Naive thymus-derived CD8-positive, alpha-beta T cell (primary cell): Measurements from ENCODE around the gene NELFB. TPM values are rescaled to one million over a fixed set of nuclear protein-coding genes. Genes with fewer than 3 reads are reported as not detected.
"Not testable (repeated sequence)": the region's sequence is repeated elsewhere in the genome, so short reads cannot be mapped to it uniquely, and the experiment has no call there.

Source experiments
- ATAC-seq, 2 donors: fragments of 150-1000 bp; cut with Tn5 transposase in 1 of 2; sonication (Bioruptor Pico), chemical (Tn5 transposase) in 1 of 2; 1 replicate in 1 of 2; 2 replicates in 1 of 2; pipeline ENCODE4 v1.10.0; 2021; ENCODE audit warnings: mild to moderate bottlenecking in 2 of 2, moderate library complexity in 2 of 2
- POLR2A ChIA-PET: fragments of 350-600 bp; sonication (Branson Sonifier 250); formaldehyde crosslinking; loops from one replicate; lab custom pipeline; 2021; ENCODE audit warnings: antibody characterized with exemption; lab: Charles Lee
- DNase-seq, 10 donors: peaks; one replicate each; pipeline versions ENCODE4 v3.0.0 to v3.0.0-alpha.2; 2020 to 2022
- H3K27ac Mint-ChIP-seq, 10 donors: one replicate each; pipeline ENCODE4 v1.8.0; 2020 to 2022; ENCODE audit warnings: mild to moderate bottlenecking in 10 of 10, mixed read lengths in 10 of 10, moderate library complexity in 4 of 10, inconsistent platforms in 1 of 10
- H3K27me3 Mint-ChIP-seq, 5 donors: one replicate each; pipeline ENCODE4 v1.8.0; 2021 to 2022; ENCODE audit warnings: mixed read lengths in 5 of 5
- H3K36me3 Mint-ChIP-seq, 3 donors: one replicate each; pipeline ENCODE4 v1.8.0; 2020 to 2022; ENCODE audit warnings: mixed read lengths in 3 of 3, mild to moderate bottlenecking in 2 of 3, inconsistent platforms in 1 of 3
- H3K4me1 Mint-ChIP-seq, 4 donors: one replicate each; pipeline ENCODE4 v1.8.0; 2021 to 2022; ENCODE audit warnings: mixed read lengths in 4 of 4
- H3K4me3 Mint-ChIP-seq, 10 donors: one replicate each; pipeline ENCODE4 v1.8.0; 2020 to 2022; ENCODE audit warnings: mild to moderate bottlenecking in 10 of 10, mixed read lengths in 10 of 10, moderate library complexity in 6 of 10, inconsistent platforms in 1 of 10
- H3K9me3 Mint-ChIP-seq, 9 donors: one replicate each; pipeline ENCODE4 v1.8.0; 2020 to 2022; ENCODE audit warnings: mixed read lengths in 9 of 9, mild to moderate bottlenecking in 3 of 9, inconsistent platforms in 1 of 9, moderate library complexity in 1 of 9
- polyA plus RNA-seq, 3 donors: library from polyadenylated mRNA; unstranded; fragments of 300-500 nt; fragmentation: Illumina TruSeq; gene quantifications; one replicate each; pipeline ENCODE4 v1.2.3, GENCODE V29; 2021
- total RNA-seq, 8 experiments: library from RNA in 2 of 8; stranded (reverse) in 2 of 8; gene quantifications; one replicate each; pipeline ENCODE4 v1.2.3 and lab custom pipeline; 2021 to 2026

Gene NELFB
- total and polyA plus RNA-seq, 5 experiments from 2014 or later = 20.4 to 45.9 (median 29.7) TPM

- DNase-seq = no peak
- Mint-ChIP-seq H3K27me3 (peaks cover 2 to 24% (median 3%) of the 10 kb centered on the region in 5 donors), H3K9me3 (no peaks in the 10 kb centered on the region), H3K4me1 (peaks cover 5 to 13% (median 9%) of the 10 kb centered on the region in 4 donors), H3K36me3 (peaks cover 0 to 2% (median 1%) of the 10 kb centered on the region in 3 donors), H3K27ac (no peak overlapping the region), H3K4me3 (no peak overlapping the region)
- no peak for ATAC-seq
- POLR2A ChIA-PET = no interaction called here
Observed at GRCh38 chr9:137232510-137232909, 22.6 kb upstream of the NELFB start.

- Mint-ChIP-seq H3K27me3 (peaks cover 0 to 18% (median 0%) of the 10 kb centered on the region in 5 donors), H3K27ac (no peak overlapping the region), H3K36me3 (no peaks in the 10 kb centered on the region), H3K4me1 (peaks cover 5 to 13% (median 7%) of the 10 kb centered on the region in 4 donors), H3K4me3 (no peak overlapping the region), H3K9me3 (no peaks in the 10 kb centered on the region)
- POLR2A ChIA-PET = no interaction called here
- no peak for ATAC-seq
- DNase-seq = no peak
Observed at GRCh38 chr9:137233143-137233980, 21.8 kb upstream of the NELFB start.

- POLR2A ChIA-PET = interaction anchor here (1.4 kb wide), 1 partner anchor 21 kb away, joined by 5 read pairs; the partner anchor contains the start of gene NELFB
- Mint-ChIP-seq H3K36me3 (no peaks in the 10 kb centered on the region), H3K27ac (no peak overlapping the region), H3K27me3 (peaks cover 0 to 18% (median 0%) of the 10 kb centered on the region in 5 donors), H3K9me3 (no peaks in the 10 kb centered on the region), H3K4me1 (peaks cover 5 to 19% (median 12%) of the 10 kb centered on the region in 4 donors), H3K4me3 (no peak overlapping the region)
- no peak for DNase-seq
- ATAC-seq = no peak
Observed at GRCh38 chr9:137234055-137234697, 21.0 kb upstream of the NELFB start.

DNA sequence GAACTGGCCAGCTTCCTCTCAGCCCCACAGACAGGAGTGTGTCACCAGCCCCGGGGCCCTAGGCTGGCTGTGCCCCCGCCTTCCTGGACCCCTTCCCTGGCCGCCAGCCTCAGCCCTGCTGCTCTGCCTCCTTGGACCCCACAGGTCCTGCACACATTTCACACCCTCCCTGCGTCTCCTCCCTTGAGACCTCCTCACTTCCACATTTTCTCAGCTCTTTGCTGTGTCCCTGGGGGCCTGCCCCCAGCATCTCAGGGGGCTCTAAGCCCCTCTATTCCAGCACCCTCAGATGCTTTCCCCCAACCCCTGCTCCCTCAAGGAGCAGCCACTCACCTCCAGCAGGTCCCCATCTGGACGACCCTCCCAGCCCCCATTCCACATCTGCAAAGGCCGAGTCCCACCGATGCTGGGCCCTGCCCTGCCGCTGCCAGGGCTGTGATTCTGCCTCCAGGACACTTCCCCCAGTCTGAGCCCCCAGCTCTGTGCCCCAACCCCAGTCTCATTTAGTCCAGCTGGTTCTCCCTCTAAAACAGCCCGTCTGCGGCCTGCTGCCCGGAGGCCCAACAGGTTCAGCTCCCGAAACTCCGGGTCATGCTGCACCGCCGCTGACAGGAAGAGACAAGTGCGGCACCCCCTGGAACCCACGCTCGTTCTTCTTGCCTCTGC, 20.2 kb upstream of the NELFB start:
- Mint-ChIP-seq H3K4me3 (peak overlapping the region in 1 of 10 donors; percentile 29), H3K27ac (peak overlapping the region in 1 of 10 donors; percentile 11), H3K9me3 (no peaks in the 10 kb centered on the region), H3K27me3 (peaks cover 0 to 18% (median 0%) of the 10 kb centered on the region in 5 donors), H3K4me1 (peaks cover 5 to 26% (median 14%) of the 10 kb centered on the region in 4 donors), H3K36me3 (no peaks in the 10 kb centered on the region)
- DNase-seq (no peak), ATAC-seq (no peak)
- POLR2A ChIA-PET = interaction anchor here (0.9 to 1.4 kb wide), 2 partner anchors 11 to 20 kb away, joined by 3 to 5 read pairs; partner anchors contain the start of gene NELFB

- H3K4me1 Mint-ChIP-seq = peaks cover 5 to 28% (median 14%) of the 10 kb centered on the region in 4 donors
- no peak overlapping the region for H3K27ac Mint-ChIP-seq
- ATAC-seq (no peak), DNase-seq (no peak)
- no peak overlapping the region for H3K4me3 Mint-ChIP-seq
- no peaks in the 10 kb centered on the region for H3K9me3 Mint-ChIP-seq
- H3K27me3 Mint-ChIP-seq = peaks cover 0 to 18% (median 0%) of the 10 kb centered on the region in 5 donors
- POLR2A ChIA-PET = interaction anchor here (0.9 to 1.7 kb wide), 7 partner anchors 12 to 384 kb away, joined by 3 to 7 read pairs (median 4); partner anchors contain the start of genes EXD3, MAN1B1, NELFB and NOXA1
- no peaks in the 10 kb centered on the region for H3K36me3 Mint-ChIP-seq
Observed at GRCh38 chr9:137235424-137236237, 19.5 kb upstream of the NELFB start.

DNA sequence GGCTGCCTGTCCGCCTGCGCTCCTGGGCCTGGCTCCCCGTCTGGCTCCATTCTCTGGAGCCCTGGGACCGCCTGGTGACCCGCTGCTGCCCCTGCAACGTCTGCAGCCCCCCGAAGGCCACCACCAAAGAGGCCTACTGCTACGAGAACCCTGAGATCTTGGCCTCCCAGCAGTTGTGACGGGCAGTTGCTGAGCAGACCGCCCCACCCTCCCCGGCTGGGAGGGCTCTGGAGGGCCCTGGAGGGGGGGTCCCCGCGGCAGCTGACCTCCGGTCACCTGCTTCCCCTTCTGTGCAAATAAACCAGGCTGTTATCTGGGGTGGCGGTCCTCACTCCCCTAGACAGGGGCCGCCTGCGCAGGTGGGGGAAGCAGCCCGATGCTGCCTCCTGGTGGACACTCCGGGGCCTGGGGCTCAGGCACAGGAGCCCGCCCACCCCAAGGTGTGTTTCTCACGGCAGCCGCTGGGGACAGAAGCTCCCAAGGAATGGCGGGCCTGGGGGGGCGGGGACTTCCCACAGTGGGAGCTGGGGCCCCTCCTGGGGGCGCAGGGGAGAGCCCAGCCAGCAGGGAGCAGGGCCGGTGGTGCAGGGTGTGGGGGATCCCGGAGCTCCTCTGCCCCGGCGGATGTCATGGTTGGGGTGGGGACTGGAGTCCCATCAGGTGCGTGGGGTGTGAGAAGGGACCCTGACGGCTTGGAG, 18.7 kb upstream of the NELFB start:
- DNase-seq (peak; percentile 84 to 94 (median 89)), ATAC-seq (peak; percentile 28 to 31)
- H3K4me3 Mint-ChIP-seq = peak overlapping the region in 3 of 10 donors; percentile 9 to 48 (median 44)
- H3K4me1 Mint-ChIP-seq = peaks cover 5 to 31% (median 17%) of the 10 kb centered on the region in 4 donors
- peaks cover 0 to 18% (median 0%) of the 10 kb centered on the region in 5 donors for H3K27me3 Mint-ChIP-seq
- POLR2A ChIA-PET = interaction anchor here (0.5 to 1.7 kb wide), 14 partner anchors 8 to 383 kb away, joined by 3 to 12 read pairs (median 4); partner anchors contain the start of genes ANAPC2, DPP7, EXD3 and MAN1B1
- no peaks in the 10 kb centered on the region for H3K36me3 Mint-ChIP-seq
- peak overlapping the region in 1 of 10 donors; percentile 25 for H3K27ac Mint-ChIP-seq
- no peaks in the 10 kb centered on the region for H3K9me3 Mint-ChIP-seq

- no peaks in the 10 kb centered on the region for H3K9me3 Mint-ChIP-seq
- H3K4me1 Mint-ChIP-seq = peaks cover 6 to 31% (median 17%) of the 10 kb centered on the region in 4 donors
- DNase-seq (no peak), ATAC-seq (no peak)
- POLR2A ChIA-PET = interaction anchor here (0.6 to 8.9 kb wide), 17 partner anchors 9 to 383 kb away, joined by 3 to 139 read pairs (median 4); partner anchors contain the start of genes ANAPC2, DPP7, EXD3 and MAN1B1
- no peak overlapping the region for H3K27ac Mint-ChIP-seq
- H3K36me3 Mint-ChIP-seq = no peaks in the 10 kb centered on the region
- H3K4me3 Mint-ChIP-seq = peak overlapping the region in 2 of 10 donors; percentile 44 to 48
- H3K27me3 Mint-ChIP-seq = peaks cover 0 to 14% (median 0%) of the 10 kb centered on the region in 5 donors
Observed at GRCh38 chr9:137236936-137237421, 18.1 kb upstream of the NELFB start.

DNA sequence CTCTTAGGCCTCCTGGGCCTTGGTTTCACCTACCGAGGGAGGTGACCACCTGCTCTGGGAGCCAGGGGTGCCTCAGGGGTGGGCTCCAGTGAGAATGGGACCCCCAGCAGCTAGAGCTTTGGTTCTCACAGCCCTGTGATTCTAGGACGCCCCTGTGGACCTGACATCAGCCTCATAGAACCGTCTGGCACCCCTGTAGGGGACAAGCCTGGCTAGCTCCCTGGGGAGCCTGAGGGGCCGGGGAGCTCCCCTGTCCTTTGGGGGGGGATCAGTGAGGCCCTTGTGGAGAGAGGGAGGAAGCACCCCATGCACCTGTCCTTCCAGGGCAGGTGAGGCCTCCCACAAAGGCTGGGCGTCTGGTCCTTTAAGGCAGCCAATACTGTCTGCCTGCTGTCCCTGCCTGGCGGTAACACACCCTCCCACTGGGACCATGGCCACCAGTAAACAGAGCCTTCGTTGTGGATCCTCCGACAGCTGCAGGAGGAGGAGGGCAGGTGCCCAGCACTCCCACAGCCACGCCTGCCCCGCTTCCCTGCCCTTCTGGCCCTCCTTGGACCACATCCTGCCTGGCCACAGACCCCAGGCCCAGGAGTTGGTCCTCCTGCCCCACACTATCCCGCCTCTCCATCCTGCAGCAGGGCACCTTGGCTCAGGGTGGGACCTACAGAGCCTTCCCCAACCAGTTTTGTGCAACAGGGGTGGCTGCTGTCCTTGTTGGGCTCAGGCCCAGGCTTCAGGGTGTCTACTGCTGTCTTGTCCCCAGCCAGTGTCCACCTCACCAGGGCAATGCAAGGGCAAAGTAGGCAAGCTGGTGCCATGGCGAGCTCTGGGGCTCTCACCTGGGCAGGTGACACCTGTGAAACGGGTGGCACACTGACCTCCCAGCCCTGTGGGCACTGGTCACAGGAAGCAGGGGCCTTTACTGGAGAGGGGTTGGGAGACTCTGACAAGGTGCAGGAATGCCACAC, 17.1 kb upstream of the NELFB start:
- Mint-ChIP-seq H3K27ac (peak overlapping the region in 3 of 10 donors; percentile 20 to 70 (median 53)), H3K27me3 (peaks cover 0 to 11% (median 0%) of the 10 kb centered on the region in 5 donors), H3K4me1 (peaks cover 10 to 41% (median 25%) of the 10 kb centered on the region in 4 donors), H3K36me3 (peaks cover 0 to 7% (median 6%) of the 10 kb centered on the region in 3 donors), H3K4me3 (peak overlapping the region in 3 of 10 donors; percentile 10 to 58 (median 45)), H3K9me3 (no peaks in the 10 kb centered on the region)
- no peak for ATAC-seq
- POLR2A ChIA-PET = interaction anchor here (0.6 to 8.9 kb wide), 7 partner anchors 10 to 354 kb away, joined by 3 to 139 read pairs (median 4); partner anchors contain the start of genes MAN1B1, NDOR1, NELFB and RNF224
- no peak for DNase-seq

DNA sequence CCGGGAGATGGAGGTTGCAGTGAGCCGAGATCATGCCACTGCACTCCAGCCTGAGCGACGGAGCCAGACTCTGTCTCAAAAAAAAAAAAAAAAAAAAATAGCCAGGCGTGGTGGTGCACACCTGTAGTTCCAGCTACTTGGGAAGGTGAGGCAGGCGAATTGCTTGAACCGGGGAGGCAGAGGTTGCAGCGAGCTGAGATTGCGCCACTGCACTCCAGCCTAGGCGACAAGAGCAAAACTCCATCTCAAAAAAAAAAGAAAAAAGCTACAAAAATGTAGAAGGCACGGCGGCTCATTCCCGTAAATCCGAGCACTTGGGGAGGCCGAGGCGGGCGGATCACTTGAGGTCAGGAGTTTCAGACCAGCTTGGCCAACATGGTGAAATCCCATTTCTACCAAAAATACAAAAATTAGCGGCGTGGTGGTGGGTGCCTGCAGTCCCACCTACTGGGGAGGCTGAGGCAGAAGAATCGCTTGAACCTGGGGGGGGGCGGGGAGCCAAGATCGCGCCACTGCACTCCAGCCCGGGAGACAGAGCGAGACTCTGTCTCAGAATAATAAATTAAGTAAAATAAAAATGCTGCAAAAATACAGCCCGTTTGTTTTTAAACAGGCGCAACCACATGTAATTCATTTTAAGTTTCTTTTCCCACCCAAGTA, 15.5 kb upstream of the NELFB start:
- not testable (repeated sequence) for ATAC-seq, H3K36me3 Mint-ChIP-seq, H3K27me3 Mint-ChIP-seq, H3K9me3 Mint-ChIP-seq, DNase-seq
- peaks cover 10 to 45% (median 31%) of the 10 kb centered on the region in 4 donors for H3K4me1 Mint-ChIP-seq
- POLR2A ChIA-PET = interaction anchor here (0.7 to 8.9 kb wide), 23 partner anchors 9 to 512 kb away, joined by 3 to 139 read pairs (median 7); partner anchors contain the start of genes ANAPC2, CYSRT1, EHMT1 and EXD3
- peak overlapping the region; percentile 20 to 85 (median 70) for H3K27ac Mint-ChIP-seq
- peak overlapping the region; percentile 65 to 84 (median 74) for H3K4me3 Mint-ChIP-seq
